GM19351 (cell line): ENCODE results near the gene TRPM4.
"Not testable (repeated sequence)": the region's sequence is repeated elsewhere in the genome, so short reads cannot be mapped to it uniquely, and the experiment has no call there.

ENCODE experiments used
- ATAC-seq: cut with Tn5 transposase; IDR thresholded peaks from one replicate; pipeline ENCODE4 v1.9.1; 2021; ENCODE audit warnings: mild to moderate bottlenecking, moderate library complexity; ENCODE audit not compliant: unreplicated experiment

The TRPM4 gene

DNA sequence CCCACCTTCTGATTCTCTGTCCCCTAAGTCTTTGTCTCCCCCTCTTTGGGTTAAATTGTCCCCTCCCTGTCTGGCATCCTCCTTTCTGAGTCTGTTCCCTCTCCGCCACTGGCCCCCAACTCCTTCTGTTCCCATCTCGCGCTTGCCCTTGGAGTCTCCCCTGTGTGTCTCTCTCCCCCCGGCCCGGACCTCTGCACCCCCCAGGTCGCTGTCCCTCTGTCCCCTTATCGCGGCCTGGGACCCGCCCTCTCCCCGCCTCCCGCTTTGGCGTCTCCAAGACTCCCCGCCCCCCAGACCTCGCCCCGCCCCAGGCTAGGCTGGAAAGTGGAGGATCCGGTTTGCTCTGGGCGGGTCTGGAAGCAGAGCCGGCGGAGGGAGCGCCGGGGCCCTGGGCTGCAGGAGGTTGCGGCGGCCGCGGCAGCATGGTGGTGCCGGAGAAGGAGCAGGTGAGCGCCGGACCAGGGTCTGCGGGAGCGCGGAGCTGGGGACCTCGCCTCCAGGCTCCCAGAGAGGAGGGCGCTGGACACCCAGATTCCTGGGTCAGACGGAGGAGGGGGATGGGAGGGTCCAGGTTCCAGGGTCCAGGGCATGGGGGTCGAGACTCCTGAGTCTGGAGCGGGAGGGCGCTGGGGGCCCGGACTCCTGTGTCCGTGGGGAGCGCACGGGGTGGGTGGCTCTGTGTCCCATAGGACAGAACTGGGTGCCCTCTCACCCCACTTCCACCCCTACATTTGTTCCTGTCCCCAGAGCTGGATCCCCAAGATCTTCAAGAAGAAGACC, at the start of gene TRPM4:
TRPM4 (plus strand) TSS at position 348 of the 780 bp plus-strand sequence; CDS start at position 423, 75 bp downstream.
- no peak for ATAC-seq

DNA sequence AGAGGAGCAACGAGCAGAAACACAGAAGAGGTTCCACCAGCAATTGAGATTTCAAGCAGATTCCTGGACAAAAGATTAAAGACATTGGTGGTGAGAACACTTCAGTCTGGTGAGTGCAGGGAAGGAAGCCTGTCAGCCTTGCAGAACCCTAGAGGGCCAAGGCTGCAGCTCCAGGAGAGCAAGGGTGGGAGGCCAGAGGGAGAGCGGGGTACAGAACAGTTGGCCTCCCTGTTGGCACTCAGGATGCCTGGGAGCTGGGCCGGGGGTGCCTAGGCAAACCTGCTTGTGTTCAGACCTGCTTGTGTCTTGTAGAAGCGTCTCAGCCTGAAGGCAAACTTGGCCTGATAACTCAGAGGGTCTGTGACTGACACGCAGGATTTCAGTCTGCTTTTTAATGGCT, 48.5 kb upstream of the TRPM4 start:
- ATAC-seq = no peak

DNA sequence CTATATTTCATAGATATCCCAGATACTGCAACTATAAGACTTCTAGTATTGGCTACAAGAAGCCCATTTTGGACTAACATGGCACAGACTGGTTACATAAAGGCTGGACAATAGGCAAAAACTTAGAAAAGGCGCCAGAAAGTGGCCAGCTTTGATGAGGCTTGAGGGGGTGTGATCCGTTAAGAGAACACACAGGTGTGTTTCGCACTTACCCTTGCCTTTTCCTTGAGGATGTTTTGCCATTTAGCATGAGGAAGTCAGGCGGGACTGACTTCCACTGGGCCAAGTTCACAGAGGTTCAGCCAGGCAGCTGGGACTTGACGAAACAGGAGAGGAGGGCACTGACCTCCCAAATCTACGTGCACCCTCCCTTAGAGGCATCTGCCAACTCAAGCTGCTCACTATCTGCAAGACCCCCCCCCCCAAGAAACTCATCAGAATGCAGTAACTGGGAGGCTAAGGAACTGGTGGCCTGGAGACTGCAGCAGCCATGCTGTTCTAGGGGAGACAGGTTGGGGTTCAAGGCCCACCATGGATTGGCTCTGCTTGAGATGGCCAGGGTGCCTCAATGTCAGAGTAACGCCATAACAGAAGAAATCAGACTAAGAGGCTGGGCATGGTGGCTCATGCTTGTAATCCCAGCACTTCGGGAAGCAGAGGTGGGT, 47.9 kb upstream of the TRPM4 start:
- ATAC-seq = no peak

DNA sequence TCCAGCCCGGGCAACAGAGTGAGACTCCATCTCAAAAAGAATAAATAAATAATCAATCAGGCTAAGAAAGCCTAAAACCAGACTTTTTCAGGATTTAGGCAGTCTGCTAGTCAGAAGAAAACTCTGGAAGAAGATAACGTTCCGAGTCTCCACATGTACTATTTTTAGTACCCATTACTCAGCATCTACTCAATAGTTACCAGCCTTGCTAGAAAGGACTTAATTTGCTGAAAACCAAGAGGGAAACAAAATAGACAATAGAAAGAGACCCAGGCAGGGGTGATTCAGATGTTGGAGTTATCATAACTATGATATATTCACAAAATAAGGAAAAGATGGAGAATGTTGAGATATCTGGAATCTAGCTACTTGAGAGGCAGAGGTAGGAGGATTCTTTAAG, 47.0 kb upstream of the TRPM4 start:
- no peak for ATAC-seq

DNA sequence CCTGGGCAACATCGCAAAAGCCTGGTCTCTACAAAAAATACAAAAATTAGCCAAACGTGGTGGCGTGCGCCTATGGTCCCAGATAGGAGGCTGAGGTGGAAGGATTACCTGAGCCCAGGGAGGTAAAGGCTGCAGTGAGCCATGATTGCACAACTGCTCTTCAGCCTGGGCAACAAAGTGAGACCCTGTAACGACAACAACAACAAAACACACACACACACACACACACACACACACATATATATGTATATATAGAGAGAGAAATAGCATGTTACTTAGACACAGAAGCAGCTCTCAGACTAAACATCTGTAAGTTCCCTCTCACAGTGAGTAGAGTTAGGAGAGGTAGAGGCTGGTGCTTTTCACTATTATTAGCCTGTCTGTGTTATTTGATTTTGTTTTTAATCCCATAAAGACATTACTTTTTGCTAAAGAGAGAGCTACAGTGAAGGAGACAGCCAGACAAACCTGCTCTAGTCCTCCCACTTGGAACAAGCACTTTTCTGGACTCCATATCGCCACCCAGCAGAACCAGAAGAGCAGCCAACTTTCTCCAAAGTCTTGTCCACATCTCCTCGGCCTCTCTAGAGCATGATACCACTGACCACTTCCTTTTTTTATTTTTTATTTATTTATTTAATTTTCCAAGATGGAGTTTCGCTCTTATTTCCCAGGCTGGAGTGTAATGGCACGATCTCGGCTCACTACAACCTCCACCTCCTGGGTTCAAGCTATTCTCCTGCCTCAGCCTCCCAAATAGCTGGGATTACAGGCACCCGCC, 46.2 kb upstream of the TRPM4 start:
- ATAC-seq = no peak

DNA sequence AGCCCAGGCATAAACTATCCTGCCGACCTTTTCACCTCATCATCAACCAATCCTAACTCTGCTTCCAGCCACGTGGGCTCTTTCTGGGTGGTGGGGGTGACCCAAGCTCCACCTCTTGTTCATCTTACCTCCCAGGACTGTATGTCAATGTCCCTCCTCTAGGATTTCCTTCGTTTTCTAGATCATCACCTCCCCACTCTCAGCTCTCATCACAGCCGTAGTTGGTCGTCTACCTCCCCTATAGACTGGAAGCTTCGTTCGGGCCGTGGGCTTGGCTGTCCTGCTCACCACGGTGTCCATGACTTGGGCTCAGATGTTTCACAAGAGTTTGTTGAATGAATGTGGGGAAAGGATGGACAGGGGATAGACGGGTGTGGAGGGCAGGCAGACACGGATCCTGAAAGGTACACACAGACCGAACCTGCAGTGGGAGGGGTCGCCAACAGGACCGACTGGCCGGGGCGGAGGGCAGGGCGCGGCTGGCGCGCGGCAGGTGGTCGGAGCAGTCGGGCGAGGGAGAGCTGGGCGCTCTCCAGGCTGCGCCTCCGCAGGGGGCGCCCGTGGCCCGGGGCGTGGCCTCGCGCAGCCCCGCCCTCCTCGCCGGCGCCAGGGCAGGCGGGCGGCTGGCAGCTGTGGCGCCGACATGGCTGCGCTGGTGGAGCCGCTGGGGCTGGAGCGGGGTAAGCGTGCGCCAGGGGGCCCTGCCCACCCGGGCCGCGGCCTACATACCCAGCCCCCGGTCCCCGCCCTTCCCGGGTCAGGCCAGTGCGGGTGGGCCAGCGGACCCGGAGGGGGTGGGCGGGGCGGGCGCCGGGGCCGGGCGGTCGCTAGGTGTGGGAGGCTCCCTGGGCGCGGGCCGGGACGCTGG, 43.6 kb upstream of the TRPM4 start, which contains the start of gene LIN7B:
LIN7B (plus strand) TSS at position 609 of the 868 bp plus-strand sequence; CDS start at position 644, 35 bp downstream.
- peak; percentile 62 for ATAC-seq

DNA sequence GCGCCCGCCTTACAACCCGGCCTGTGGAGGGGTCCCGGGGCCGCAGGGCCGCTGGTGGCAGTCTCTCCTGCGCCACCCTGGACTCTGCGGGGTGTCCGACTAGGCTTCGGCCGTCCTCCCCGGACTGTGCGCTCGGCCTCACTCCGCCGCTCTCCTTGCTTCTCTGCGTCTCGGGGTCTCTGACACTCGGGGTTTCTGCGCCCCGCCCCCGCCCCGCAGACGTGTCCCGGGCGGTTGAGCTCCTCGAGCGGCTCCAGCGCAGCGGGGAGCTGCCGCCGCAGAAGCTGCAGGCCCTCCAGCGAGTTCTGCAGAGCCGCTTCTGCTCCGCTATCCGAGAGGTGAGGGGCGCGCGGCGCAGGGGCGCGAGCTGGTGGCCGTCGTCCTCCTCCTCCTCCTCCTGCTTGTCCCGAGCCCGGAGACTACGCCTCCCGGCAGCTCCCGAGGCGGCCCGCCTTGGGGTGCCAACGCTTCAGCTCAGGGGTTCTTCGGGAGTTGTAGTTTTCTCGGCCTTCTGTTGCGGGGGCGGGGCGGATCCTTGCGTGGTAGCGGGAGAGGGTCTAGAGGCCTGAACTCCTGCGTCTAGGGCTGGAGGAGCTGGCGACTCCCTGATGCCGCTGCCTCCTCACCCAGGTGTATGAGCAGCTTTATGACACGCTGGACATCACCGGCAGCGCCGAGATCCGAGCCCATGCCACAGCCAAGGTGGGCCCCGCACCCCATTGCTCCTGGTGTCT, 42.8 kb upstream of the TRPM4 start:
- no peak for ATAC-seq

DNA sequence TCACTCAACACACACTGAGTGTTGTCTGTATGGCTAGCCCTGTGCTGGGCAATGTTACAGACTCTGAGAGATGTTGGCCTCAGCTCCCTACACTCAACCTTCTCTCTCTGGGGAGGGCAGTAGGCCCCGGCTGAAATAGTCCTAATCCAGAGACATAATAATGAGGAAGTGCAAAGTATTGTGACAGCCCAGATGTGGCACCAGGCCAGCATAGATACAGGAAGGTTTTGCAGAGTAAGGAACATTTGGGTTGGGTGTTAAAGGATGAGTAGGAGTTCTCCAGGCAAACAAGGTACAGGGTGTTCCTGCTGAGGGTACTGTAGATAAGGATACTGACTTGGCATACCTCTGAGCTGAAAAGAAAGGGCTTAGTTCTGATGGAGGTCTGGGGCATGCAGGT, 41.0 kb upstream of the TRPM4 start:
- ATAC-seq = no peak

DNA sequence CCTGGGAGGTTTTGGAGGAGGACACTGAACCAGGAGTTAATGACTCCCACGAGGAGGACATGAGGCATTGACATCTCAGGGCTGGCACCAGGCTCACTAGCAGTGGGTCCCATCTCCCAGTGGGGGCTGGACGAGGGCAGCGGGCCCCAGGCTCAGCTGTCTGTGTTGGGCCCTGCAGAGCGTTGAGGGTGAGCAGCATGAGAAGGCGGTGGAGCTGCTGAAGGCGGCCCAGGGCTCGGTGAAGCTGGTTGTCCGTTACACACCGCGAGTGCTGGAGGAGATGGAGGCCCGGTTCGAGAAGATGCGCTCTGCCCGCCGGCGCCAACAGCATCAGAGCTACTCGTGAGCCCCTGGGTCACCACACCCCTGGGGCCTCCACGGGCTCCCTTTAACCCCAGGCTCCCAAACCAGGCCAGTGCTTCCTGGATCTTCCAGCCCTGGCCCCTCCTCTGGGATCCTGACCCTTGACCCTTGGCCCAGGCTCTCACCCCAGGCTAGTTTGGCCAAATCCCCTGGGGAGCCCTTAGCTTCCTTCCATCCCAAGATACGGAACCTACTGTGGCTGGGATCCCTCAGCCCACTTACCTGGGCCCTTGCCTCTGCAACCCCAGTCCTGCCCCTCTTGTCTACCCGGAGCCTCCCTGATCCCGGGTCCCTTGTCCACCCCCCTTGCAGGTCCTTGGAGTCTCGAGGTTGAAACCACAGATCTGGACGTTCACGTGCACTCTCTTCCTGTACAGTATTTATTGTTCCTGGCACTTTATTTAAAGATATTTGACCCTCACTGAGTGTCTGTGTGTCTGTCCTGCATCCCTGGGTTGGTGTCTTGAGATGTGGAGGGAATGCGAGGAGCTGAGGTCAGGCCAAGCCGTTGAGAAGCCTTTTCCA, 39.7 kb upstream of the TRPM4 start:
- no peak for ATAC-seq

DNA sequence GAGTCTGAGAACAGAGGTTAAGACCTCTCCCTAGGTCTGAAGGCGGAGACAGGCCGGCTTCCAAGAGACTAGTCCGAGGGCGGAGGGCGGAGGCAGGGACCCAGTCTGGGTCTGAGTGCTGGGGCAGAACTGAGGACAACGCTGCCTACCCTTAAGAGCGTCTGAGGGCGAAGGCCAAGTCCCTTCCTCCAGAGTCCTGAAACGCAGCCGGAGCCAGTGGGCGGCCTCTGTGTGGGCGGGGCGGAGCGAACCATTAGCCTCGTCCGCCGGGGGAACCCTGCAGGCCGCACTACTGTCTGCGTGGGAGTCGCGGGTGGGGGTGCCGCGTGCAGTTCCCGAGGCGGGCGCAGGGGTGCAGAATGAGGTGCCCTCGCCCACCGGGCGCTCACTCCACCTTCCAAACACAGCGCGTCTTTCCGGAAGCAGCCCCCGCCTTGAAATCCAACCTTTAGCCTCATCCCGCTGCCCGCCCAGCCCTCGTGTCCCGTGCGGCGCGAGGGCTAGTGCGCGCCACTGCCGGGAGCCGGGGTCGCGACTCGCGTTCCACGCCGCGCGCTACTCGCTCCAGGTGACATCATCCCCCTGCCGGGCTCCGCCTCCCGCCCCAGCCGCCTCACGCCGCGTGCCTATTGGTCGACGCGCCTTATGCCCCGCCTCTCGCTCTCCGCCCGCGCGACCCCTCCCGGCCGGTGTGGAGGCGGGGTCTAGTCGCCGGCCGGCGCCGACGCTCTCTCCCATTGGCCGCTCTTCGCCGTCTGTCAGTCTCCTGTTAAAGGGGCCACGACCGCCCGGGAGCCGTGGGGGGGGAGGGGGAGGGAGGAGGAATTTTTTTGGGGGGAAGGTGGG, 38.8 kb upstream of the TRPM4 start, which contains the start of gene C19orf73:
C19orf73 (minus strand) TSS at position 579 of the 846 bp plus-strand sequence; CDS start at position 458, 121 bp downstream.
- peak; percentile 76 for ATAC-seq

DNA sequence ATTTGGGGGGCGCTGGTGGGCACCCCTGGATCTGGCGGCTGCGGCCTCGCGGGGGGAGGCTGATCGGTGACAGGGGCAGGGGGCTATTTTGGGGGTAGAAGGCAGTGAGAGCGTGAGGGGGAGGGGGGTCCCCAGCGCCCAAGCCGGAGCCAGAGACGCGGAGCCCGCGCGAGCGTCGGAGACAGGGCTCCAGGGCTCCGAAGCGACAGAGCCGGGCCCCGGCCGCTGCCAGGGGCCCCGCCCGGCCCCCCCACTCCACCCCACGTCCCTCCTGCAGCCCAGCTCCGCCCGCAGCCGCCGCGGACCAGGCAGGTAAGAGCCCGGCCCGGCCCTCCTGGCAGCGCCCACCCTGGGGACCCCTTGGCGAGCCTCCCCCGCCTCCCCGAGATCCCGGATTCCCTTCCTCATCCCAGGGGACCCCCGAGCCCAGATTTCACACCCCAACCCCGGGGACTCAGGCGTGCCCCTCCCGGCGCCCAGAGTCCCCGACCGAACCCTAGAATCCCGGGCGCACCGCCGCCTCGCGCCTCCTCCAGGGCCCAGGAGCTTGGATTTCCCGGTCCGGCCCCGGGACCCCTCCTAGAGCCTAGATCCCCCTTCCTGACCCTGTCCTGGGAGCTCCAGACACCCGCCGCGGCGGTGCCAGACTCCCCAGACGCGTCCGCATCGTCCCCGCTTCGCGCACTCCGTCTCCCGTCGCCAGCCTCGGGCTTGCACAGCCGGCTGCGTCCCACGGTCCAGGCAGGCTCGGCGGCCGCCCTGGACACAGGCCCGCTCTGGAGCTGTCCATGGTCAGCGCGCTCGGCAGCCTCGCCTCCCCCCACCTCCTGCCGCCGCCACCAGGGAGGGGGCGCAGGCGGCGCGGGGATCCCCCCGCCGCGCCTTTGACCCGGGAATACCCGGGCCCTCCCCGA, 37.9 kb upstream of the TRPM4 start, which contains the start of gene PPFIA3:
PPFIA3 (plus strand) TSS at position 134 of the 914 bp plus-strand sequence. CDS start 8,330 bp downstream, outside the sequence.
- ATAC-seq = no peak

DNA sequence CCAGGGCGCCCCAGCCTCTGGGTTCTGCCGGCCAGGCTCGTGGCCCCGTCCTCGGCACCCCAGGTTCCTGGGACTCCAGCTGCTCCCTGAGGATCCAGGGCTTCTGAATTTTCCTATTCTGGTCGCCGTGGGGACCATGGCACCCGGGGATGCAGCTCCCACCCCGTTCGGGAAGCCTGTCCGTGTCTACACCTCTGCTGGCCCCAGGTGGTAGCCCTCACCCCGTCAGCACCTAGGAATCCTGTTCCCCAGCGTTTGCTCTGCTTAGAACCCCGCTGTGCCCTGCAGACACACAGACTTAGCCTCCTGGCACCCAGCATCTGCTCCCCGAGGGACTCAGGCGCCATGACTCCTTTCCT, 37.3 kb upstream of the TRPM4 start:
- no peak for ATAC-seq

DNA sequence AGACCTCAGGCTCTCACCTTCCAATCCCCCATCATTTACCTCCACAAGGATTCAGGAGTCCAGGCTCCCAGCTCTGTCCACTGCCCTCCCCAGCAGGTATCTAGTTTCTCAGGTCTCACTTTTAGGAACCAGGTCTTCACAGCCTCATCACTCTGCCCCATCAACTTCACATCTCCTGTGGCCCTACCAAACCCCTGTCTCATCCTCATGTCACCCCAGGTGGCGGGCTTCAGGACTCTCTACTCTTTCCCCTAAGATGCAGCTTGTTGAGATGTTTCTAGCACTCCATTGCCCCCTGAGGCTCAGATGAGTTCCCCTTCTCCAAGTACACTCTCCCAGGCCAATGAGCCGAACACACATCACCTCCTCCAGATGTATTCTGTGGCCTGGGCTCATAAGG, 36.7 kb upstream of the TRPM4 start:
- no peak for ATAC-seq

DNA sequence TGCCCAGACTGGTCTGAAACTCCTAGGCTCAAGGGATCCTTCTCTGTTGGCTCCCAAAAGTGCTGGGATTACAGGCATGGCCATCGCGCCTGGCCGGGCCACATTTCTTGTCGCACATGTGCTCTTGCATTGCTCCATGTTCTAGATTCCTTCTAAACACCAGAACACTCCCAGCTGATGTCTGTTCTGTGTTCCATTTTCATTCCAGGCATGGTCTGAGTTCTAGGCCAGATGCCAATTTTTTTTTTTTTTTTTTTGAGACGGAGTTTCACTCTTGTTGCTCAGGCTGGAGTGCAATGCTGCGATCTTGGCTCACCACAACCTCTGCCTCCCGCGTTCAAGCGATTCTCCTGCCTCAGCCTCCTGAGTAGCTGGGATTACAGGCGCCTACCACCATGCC, 35.8 kb upstream of the TRPM4 start:
- not testable (repeated sequence) for ATAC-seq

DNA sequence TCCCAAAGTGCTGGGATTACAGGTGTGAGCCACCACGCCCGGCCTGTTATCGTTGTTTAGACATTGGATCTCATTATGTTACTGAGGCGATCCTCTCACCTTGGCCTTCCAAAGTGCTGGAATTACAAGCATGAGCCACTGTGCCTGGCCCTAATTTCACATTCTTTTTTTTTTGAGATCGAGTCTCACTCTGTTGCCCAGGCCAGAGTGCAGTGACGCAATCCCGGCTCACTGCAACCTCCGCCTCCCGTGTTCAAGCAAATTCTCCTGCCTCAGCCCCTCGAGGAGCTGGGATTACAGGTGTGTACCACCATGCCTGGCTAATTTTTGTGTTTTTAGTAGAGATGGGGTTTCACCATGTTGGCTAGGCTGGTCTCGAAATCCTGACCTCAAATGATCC, 34.3 kb upstream of the TRPM4 start:
- not testable (repeated sequence) for ATAC-seq

DNA sequence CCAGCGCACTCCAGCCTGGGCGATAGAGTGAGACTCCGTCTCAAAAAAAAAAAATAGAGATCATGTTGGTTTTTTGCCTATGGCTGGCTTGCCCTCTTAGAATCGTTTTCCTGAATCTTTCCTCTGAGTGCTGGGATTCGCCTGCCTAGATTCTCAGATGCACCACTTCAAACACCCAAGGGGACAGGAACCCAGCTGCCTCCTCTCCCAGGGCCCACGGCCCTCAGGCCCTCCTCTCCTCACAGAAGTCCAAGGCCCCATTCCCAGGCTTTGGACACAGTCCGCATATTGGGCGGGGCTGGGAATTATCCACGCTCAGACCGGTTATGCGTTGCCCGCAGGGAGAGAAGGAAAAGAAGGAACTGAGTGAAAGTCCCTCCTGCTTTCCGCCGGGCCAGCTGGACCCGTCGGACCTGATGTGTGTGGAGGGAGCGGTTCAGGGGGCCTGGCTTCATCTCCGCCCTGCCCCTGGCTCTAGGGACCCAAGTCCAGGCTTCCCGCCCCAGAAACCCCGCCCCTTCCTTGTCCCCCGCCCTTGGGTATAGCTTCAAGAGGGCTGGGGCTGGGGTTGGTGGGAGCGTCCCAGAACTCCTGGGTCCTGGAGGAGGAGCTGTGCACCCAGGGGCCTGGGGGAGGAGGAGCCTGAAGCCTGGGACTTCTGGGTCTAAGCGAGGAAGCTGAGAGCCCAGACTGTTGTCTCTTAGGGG, 32.4 kb upstream of the TRPM4 start:
- no peak for ATAC-seq
